ENCODE results near the gene DNM3. TPM values are rescaled to one million over a fixed set of nuclear protein-coding genes. Genes with fewer than 3 reads are reported as not detected.
A peak's percentile ranks its signal among the peaks of the same experiment; 100 is the strongest.

Gene DNM3
- total RNA-seq, 2 experiments from 2014 or later, result 1.5 to 1.6 TPM

DNA sequence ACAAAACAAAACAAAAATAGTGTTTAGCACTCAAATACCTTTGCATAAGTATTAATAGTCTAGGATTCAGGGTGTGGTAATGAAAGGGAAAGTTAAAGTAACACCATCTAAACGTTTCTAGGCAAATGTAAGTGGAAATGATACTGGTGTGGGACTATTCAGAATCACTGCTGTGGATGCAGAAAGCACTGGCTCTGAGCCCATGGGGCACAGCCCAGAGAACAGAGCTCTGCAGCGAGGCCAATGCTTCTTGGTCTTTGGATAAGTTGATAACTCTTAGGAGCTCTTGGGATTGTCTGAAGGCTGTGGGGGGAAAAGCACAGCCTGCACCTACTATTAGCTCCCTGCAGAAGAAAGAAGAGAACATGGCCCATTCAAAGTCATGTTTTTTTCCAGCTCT is 21.4 kb upstream of the DNM3 start:
- Mint-ChIP-seq H3K27ac (no peak overlapping the region), H3K27me3 (ENCODE audit: low read depth) (no peaks in the 10 kb centered on the region), H3K36me3 (ENCODE audit: low read depth) (no peaks in the 10 kb centered on the region), H3K9me3 (ENCODE audit: insufficient read depth) (no peaks in the 10 kb centered on the region), H3K4me1 (ENCODE audit: low read depth) (peaks cover 13% of the 10 kb centered on the region), H3K4me3 (no peak overlapping the region)
- ChIA-PET POLR2A (no interaction called here), CTCF (no interaction called here)
- ATAC-seq (no peak), DNase-seq (no peak)

DNA sequence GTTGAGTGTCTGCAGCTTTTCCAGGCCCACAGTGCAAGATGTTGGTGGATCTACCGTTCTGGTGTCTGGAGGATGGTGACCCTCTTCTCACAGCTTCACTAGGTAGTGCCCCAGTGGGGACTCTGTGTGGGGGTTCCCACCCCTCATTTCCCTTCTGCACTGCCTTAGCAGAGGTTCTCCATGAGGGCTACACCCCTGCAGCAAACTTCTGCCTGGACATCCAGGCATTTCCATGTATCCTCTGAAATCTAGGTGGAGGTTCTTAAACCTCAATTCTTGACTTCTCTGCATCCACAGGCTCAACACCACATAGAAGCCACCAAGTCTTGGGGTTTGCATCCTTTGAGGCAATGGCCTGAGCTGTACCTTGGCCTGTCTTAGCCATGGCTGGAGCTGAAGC is 14.3 kb upstream of the DNM3 start:
- no peaks in the 10 kb centered on the region for H3K4me1 Mint-ChIP-seq (ENCODE audit: low read depth)
- POLR2A ChIA-PET, result no interaction called here
- DNase-seq (no peak), ATAC-seq (no peak)
- H3K27ac Mint-ChIP-seq, result no peak overlapping the region
- CTCF ChIA-PET, result no interaction called here
- H3K27me3 Mint-ChIP-seq (ENCODE audit: low read depth), result no peaks in the 10 kb centered on the region
- no peak overlapping the region for H3K4me3 Mint-ChIP-seq
- peaks cover 6% of the 10 kb centered on the region for H3K36me3 Mint-ChIP-seq (ENCODE audit: low read depth)
- H3K9me3 Mint-ChIP-seq (ENCODE audit: insufficient read depth), result peaks cover 19% of the 10 kb centered on the region

GRCh38 chr1:171828794-171829193 is 12.5 kb upstream of the DNM3 start:
- Mint-ChIP-seq H3K4me3 (no peak overlapping the region), H3K27ac (no peak overlapping the region), H3K9me3 (ENCODE audit: insufficient read depth) (peaks cover 19% of the 10 kb centered on the region), H3K27me3 (ENCODE audit: low read depth) (no peaks in the 10 kb centered on the region), H3K4me1 (ENCODE audit: low read depth) (no peaks in the 10 kb centered on the region), H3K36me3 (ENCODE audit: low read depth) (peaks cover 6% of the 10 kb centered on the region)
- DNase-seq (no peak), ATAC-seq (no peak)
- CTCF ChIA-PET, result interaction anchor here (0.6 to 1.4 kb wide), 2 partner anchors 26 to 27 kb away, joined by 3 read pairs; no protein-coding TSS in a partner anchor
- POLR2A ChIA-PET, result interaction anchor here (0.7 kb wide), 1 partner anchor 20 kb away, joined by 3 read pairs; no protein-coding TSS in a partner anchor

- DNase-seq (no peak), ATAC-seq (no peak)
- CTCF ChIA-PET, result interaction anchor here (1.9 kb wide), 1 partner anchor 16 kb away, joined by 6 read pairs; no protein-coding TSS in a partner anchor
Measured at GRCh38 chr1:171833091-171833825, 8.0 kb upstream of the DNM3 start.

DNA sequence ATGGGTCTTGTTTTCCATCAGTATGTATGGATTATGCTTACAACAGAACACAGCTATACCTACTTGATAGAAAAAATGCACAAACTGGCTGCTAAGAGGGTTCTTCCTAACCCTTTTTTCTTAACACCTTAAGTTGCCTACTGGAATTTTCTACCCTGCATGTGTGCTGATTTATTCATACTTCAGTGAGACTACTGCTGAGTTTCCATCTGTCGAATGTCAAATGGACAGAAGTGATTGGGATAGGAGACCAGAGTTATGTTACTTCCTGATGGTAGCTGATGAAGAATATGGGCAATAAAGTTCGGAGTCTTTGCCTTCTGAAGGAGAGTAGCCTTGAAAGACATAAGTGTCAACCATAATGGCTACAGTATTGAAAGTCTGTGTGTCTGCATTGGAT is 6.5 kb upstream of the DNM3 start:
- peaks cover 2% of the 10 kb centered on the region for H3K27me3 Mint-ChIP-seq (ENCODE audit: low read depth)
- POLR2A ChIA-PET, result no interaction called here
- ATAC-seq (no peak), DNase-seq (no peak)
- H3K9me3 Mint-ChIP-seq (ENCODE audit: insufficient read depth), result no peaks in the 10 kb centered on the region
- no peak overlapping the region for H3K4me3 Mint-ChIP-seq
- no peak overlapping the region for H3K27ac Mint-ChIP-seq
- H3K4me1 Mint-ChIP-seq (ENCODE audit: low read depth), result no peaks in the 10 kb centered on the region
- no peaks in the 10 kb centered on the region for H3K36me3 Mint-ChIP-seq (ENCODE audit: low read depth)
- CTCF ChIA-PET, result interaction anchor here (1.2 to 1.9 kb wide), 2 partner anchors 11 to 17 kb away, joined by 3 to 6 read pairs; no protein-coding TSS in a partner anchor

More at GRCh38 chr1:171833091-171833825, 8.0 kb upstream of the DNM3 start:
- POLR2A ChIA-PET, result no interaction called here
- no peaks in the 10 kb centered on the region for H3K27me3 Mint-ChIP-seq (ENCODE audit: low read depth)
- no peaks in the 10 kb centered on the region for H3K36me3 Mint-ChIP-seq (ENCODE audit: low read depth)
- no peaks in the 10 kb centered on the region for H3K4me1 Mint-ChIP-seq (ENCODE audit: low read depth)
- no peaks in the 10 kb centered on the region for H3K9me3 Mint-ChIP-seq (ENCODE audit: insufficient read depth)
- H3K4me3 Mint-ChIP-seq, result no peak overlapping the region
- no peak overlapping the region for H3K27ac Mint-ChIP-seq

- H3K27ac Mint-ChIP-seq, result no peak overlapping the region
- DNase-seq, result no peak
- H3K9me3 Mint-ChIP-seq (ENCODE audit: insufficient read depth), result no peaks in the 10 kb centered on the region
- CTCF ChIA-PET, result interaction anchor here (1.2 kb wide), 1 partner anchor 10 kb away, joined by 3 read pairs; no protein-coding TSS in a partner anchor
- H3K36me3 Mint-ChIP-seq (ENCODE audit: low read depth), result no peaks in the 10 kb centered on the region
- no peak overlapping the region for H3K4me3 Mint-ChIP-seq
- no peak for ATAC-seq
- peaks cover 6% of the 10 kb centered on the region for H3K27me3 Mint-ChIP-seq (ENCODE audit: low read depth)
- POLR2A ChIA-PET, result no interaction called here
- peaks cover 5% of the 10 kb centered on the region for H3K4me1 Mint-ChIP-seq (ENCODE audit: low read depth)
Measured at GRCh38 chr1:171835891-171836290, 5.4 kb upstream of the DNM3 start.

DNA sequence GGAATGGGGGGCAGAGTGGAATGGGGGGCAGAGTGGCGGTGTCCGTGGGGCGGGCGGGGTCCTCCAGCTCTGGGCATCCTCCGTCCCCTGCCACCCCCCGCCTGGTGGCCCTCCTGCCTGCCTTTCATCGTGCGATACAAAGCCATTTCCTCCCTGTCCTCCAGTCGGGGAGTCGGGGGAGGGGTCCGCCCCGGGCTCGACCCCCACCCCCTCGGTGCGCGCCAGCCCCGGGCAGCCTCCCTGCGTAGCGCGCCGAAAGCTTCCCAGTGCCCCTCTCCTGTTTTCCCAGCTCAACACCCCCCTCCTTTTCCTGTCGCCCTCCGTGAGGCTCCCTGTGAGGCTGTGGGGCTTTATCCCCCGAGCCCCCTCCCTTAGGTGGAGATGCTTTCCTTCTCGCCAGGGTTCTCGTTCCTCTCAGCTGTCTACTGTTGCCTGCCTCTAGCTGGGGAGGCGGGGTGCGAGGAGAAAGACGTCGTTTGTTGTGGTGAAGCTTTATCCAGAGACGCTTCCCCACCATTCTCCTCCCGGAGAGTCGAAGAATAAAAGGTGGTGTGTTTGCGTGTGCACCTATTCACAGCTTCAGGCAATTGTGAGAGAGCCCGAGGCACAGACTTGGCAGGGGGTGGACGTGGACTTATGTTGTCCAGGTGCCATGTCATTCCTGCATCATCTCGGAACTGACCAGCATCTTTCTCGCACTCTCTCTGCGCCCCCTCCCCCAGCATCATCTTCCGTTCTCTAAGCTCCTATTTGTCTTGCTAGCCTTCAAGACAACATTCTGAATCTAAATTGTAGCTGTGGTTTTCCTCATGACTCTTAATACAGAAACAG is 848 bp downstream of the DNM3 start:
- Mint-ChIP-seq H3K27ac (no peak overlapping the region), H3K36me3 (ENCODE audit: low read depth) (no peaks in the 10 kb centered on the region), H3K9me3 (ENCODE audit: insufficient read depth) (no peaks in the 10 kb centered on the region), H3K4me1 (ENCODE audit: low read depth) (peaks cover 16% of the 10 kb centered on the region), H3K27me3 (ENCODE audit: low read depth) (peaks cover 32% of the 10 kb centered on the region), H3K4me3 (peak overlapping the region; percentile 78)
- CTCF ChIA-PET, result interaction anchor here (0.5 to 5.0 kb wide), 8 partner anchors 20 to 198 kb away, joined by 3 to 24 read pairs (median 3); partner anchors contain the start of gene VAMP4
- ATAC-seq (no peak), DNase-seq (peak; percentile 24)
- POLR2A ChIA-PET, result interaction anchor here (0.6 to 1.9 kb wide), 3 partner anchors 61 to 334 kb away, joined by 3 to 6 read pairs (median 5); partner anchors contain the start of gene METTL13

- CTCF ChIA-PET, result interaction anchor here (5.0 kb wide), 1 partner anchor 43 kb away, joined by 24 read pairs; no protein-coding TSS in a partner anchor
- Mint-ChIP-seq H3K4me3 (no peak overlapping the region), H3K27ac (no peak overlapping the region), H3K36me3 (ENCODE audit: low read depth) (no peaks in the 10 kb centered on the region), H3K4me1 (ENCODE audit: low read depth) (peaks cover 16% of the 10 kb centered on the region), H3K27me3 (ENCODE audit: low read depth) (peaks cover 32% of the 10 kb centered on the region), H3K9me3 (ENCODE audit: insufficient read depth) (no peaks in the 10 kb centered on the region)
- POLR2A ChIA-PET, result no interaction called here
- DNase-seq (no peak), ATAC-seq (no peak)
Measured at GRCh38 chr1:171844381-171844780, 3.1 kb downstream of the DNM3 start.

- ATAC-seq, result no peak
- Mint-ChIP-seq H3K36me3 (ENCODE audit: low read depth) (no peaks in the 10 kb centered on the region), H3K4me3 (no peak overlapping the region), H3K27me3 (ENCODE audit: low read depth) (peaks cover 35% of the 10 kb centered on the region), H3K27ac (no peak overlapping the region), H3K4me1 (ENCODE audit: low read depth) (peaks cover 10% of the 10 kb centered on the region), H3K9me3 (ENCODE audit: insufficient read depth) (no peaks in the 10 kb centered on the region)
- CTCF ChIA-PET, result interaction anchor here (0.9 kb wide), 1 partner anchor 11 kb away, joined by 3 read pairs; no protein-coding TSS in a partner anchor
- DNase-seq, result no peak
- POLR2A ChIA-PET, result no interaction called here
Measured at GRCh38 chr1:171845998-171846397, 4.7 kb downstream of the DNM3 start.

DNA sequence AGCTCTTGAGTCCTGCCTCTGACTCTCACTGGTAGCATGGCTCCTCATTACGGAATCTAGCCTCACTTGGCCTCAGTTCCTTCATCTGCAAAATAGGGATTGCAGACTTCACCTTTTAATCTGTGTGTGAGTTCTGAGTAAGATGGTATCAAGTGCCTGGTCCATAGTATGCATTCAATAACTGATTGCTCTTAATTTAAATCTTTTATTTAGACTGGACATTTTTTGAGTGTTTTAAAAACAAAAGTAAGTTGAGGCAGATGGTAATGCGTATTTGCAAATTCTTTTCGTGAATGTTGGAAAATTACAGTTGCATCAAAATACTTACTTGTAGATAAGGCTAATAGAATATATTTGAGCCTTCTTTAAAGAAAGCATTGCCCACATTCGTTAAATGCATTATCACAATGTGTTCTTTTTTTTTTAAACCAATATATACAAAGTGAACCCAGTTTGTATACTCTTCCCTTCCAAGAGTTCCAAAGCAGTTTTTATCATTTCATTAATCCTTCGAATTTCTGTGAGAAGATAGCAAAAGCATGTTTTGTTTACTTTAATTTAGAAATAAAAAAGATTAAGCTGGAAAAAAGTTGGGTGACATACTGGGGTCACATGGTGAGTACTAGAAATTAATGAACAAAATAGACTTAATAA is 8.1 kb downstream of the DNM3 start:
- DNase-seq (no peak), ATAC-seq (no peak)
- Mint-ChIP-seq H3K4me3 (no peak overlapping the region), H3K36me3 (ENCODE audit: low read depth) (no peaks in the 10 kb centered on the region), H3K27ac (no peak overlapping the region), H3K27me3 (ENCODE audit: low read depth) (peaks cover 19% of the 10 kb centered on the region), H3K4me1 (ENCODE audit: low read depth) (no peaks in the 10 kb centered on the region), H3K9me3 (ENCODE audit: insufficient read depth) (no peaks in the 10 kb centered on the region)
- CTCF ChIA-PET, result no interaction called here
- POLR2A ChIA-PET, result no interaction called here

GRCh38 chr1:171850651-171851350 is 9.5 kb downstream of the DNM3 start:
- Mint-ChIP-seq H3K27ac (no peak overlapping the region), H3K4me1 (ENCODE audit: low read depth) (no peaks in the 10 kb centered on the region), H3K9me3 (ENCODE audit: insufficient read depth) (no peaks in the 10 kb centered on the region), H3K4me3 (no peak overlapping the region), H3K27me3 (ENCODE audit: low read depth) (peaks cover 15% of the 10 kb centered on the region), H3K36me3 (ENCODE audit: low read depth) (no peaks in the 10 kb centered on the region)
- no peak for ATAC-seq
- ChIA-PET POLR2A (no interaction called here), CTCF (no interaction called here)
- DNase-seq, result no peak
